ENCODE results near the gene MAST4.
"Not testable (repeated sequence)": the region's sequence is repeated elsewhere in the genome, so short reads cannot be mapped to it uniquely, and the experiment has no call there.

Gene MAST4

GRCh38 chr5:66652818-66653217, 56.6 kb downstream of the MAST4 start:
- no peak for DNase-seq

DNA sequence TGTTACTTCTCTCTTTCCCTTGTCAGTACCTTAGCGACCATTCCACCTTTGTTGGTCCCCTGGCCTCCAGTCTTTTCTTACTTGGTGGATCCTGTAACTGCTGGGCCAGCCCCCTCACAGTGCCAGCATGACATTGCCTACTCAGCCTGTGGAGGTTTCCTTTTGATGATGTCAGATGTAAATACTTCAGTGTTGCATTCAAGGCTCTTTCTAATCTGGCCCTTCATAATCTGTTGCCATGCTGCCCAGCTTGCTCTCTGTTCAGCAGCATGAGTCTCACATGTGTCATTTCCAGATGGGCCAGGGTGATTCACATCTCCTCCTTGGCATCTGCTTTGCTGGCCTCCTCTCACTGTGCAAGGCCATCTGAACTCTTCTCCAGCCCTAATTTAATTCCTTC, 57.1 kb downstream of the MAST4 start:
- no peak for DNase-seq

- no peak for DNase-seq
Observed at GRCh38 chr5:66655395-66656324, 59.5 kb downstream of the MAST4 start.

DNA sequence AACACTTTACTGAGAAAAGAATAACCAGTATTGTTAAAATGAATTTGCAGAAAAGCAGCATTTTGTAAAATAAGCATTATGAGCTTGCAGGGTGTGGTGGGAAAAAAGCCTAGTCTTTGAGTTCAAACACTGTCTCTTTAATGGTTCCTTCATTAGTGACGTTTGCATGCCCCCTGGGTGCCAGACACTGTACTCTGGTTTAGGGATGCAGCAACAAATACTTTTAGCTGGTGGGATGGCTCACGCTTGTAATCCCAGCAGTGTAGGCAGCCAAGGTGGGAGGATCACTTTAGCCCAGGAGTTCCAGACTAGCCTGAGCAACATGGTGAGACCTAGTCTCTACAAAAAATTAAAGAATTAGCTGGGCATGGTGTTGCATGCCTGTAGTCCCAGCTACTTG, 62.3 kb downstream of the MAST4 start:
- no peak for DNase-seq

GRCh38 chr5:66659780-66660179, 63.6 kb downstream of the MAST4 start:
- DNase-seq, result no peak

DNA sequence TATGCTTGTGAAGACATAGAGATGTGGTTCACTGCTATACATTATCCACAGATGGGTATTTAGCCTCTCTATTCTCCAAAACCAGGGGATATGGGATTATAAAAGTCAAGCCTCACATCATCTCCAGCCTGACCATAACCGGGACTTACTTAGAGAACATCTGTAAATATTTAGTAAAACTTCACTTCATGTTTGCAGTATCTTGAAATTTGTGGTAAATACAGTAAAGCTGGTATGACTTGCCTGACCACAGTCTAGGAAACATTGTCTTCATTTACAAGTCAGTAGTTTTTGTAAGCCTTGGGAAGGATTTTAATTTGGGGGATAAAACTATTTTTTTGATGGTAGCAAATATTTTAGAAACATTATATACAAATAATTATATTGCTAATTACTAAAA, 64.2 kb downstream of the MAST4 start:
- no peak for DNase-seq

GRCh38 chr5:66661149-66661548, 65.0 kb downstream of the MAST4 start:
- no peak for DNase-seq

DNA sequence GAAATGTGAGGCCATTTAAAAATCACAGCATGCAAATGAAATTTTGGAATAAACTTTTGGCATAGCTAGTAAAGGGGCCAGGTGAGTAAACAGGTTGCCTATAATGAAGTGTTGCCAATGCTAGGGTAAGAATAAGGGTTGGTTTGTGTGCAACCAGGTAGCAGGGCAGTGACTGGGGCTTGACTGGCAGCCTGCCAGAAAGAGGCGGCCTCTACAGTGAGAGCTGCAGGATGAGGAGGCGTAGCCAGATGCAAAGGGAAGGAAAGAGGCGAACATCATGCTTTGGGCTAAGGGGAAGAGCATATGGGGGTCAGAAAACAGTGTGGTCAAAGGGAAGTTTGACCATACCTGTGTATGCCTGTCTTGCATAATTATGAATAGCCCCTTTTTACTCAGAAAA, 70.6 kb downstream of the MAST4 start:
- no peak for DNase-seq

- DNase-seq, result no peak
Observed at GRCh38 chr5:66669086-66669861, 73.1 kb downstream of the MAST4 start.

DNA sequence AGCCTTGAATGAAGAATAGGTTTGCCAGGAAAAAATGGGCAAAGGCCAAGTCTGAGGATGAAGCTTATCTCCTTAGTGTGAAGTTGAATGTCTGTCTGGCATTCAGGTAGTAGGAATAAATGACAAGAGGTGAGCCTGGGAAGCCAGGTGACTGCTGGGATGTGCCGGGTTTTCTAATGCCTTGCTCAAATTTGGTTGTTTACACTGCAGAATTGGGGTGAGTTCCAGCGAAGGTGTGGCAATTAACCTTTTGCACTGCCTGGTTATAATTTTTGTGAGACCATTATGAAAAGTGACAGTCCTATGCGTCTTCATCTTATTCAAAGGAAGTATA, 73.6 kb downstream of the MAST4 start:
- no peak for DNase-seq

DNA sequence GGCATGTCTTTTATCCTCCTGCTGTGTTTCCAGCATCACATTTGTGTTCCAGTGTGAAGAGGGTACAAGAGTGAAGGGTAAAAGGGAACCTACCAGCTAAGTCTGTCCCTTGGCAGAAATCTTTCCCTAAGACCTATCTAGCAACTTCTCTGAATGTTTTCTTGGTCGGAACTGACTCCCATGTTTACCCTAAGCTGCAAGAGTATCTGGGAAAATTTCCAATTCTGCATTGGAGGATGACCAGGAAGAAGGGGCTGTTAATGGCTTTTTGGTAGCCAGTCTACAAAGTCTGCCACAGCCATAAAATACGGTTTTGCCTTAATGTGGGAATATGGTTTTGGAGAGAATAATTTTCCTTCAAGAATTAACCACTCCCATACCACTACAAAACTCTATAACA, 75.1 kb downstream of the MAST4 start:
- DNase-seq, result no peak

DNA sequence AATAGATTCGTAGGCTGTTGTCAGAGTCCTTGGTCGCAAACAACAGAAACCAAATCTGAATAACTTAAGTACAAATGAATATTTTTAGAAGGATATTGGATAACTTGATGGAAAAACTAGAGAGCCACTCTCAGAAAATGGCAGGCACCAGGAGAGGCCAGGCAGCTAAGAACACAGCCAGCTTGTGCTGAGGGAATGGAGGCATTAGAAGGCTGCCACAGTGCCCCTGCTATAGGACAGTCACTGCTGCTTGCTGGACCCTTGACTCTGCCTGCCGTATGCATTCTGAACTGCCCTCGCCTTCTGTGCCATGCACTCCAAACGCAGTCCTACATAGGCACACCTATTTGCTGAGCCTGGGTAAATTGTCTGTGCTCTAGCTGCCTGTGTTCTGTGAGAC, 78.6 kb downstream of the MAST4 start:
- no peak for DNase-seq

GRCh38 chr5:66675406-66675805, 79.2 kb downstream of the MAST4 start:
- no peak for DNase-seq

- no peak for DNase-seq
Observed at GRCh38 chr5:66680221-66680620, 84.0 kb downstream of the MAST4 start.

DNA sequence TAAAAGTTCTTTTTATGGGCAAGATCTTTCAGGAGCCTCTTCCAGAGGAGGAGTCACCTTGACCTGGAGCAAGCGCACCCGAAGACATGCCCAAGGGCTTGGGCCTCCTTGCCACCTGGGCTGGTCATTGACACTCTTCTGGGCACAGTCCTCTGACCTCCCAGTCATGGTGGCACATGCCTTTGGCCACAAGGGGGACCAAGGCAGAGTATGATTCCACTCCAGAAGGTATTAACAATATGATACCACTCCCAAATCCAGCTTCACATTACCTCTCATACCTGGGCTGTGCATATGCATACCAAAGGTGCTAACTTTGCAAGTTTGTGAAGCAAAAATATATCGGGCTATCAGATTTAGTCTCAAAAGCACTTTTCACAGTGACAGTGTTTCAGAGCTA, 84.6 kb downstream of the MAST4 start:
- DNase-seq, result no peak

- DNase-seq, result no peak
Observed at GRCh38 chr5:66684663-66685062, 88.5 kb downstream of the MAST4 start.

DNA sequence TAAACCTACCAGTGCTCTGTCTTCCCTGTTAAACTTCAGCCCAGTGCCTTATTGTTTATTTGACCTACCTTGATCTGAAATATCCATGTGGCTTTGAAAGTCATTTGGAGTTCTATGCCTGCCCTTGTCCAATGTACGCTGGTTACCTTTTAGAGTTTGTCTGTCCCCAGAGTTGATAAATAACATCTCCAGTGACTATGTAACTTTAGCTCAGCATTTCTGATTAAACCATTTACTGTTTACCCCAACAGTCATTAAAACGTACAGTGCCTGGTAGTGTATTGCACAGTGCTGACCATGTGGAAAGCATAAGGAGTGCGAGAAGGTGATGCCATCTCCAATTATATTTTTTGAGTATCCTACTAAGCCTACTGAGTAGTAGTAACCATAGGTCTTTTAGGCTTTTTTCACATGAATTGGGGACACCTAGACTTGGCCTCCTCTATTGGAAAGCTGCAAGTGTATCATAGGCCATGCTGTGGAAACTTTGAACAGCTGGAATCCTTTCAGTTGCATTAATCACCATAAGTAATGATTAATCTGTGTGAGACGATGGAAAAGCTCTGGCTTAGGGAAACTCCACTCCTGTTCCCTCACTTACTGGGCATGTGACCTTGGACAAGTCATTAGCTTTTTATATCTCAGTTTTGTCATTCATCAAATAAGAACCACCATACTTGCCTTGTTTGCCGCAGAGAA, 93.5 kb downstream of the MAST4 start:
- no peak for DNase-seq

- DNase-seq, result no peak
Observed at GRCh38 chr5:66694036-66694435, 97.8 kb downstream of the MAST4 start.

DNA sequence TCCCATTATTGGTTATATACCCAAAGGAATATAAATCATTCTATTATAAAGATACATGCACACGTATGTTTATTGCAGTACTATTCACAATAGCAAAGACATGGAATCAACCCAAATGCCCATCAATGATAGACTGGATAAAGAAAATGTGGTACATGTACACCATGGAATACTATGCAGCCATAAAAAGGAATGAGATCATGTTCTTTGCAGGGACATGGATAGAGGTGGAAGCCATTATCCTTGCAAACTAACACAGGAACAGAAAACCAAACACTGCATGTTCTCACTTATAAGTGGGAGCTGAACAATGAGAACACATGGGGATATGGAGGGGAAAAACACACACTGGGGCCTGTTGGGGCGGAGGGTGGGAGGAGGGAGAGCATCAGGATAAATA, 99.6 kb downstream of the MAST4 start:
- DNase-seq, result not testable (repeated sequence)

DNA sequence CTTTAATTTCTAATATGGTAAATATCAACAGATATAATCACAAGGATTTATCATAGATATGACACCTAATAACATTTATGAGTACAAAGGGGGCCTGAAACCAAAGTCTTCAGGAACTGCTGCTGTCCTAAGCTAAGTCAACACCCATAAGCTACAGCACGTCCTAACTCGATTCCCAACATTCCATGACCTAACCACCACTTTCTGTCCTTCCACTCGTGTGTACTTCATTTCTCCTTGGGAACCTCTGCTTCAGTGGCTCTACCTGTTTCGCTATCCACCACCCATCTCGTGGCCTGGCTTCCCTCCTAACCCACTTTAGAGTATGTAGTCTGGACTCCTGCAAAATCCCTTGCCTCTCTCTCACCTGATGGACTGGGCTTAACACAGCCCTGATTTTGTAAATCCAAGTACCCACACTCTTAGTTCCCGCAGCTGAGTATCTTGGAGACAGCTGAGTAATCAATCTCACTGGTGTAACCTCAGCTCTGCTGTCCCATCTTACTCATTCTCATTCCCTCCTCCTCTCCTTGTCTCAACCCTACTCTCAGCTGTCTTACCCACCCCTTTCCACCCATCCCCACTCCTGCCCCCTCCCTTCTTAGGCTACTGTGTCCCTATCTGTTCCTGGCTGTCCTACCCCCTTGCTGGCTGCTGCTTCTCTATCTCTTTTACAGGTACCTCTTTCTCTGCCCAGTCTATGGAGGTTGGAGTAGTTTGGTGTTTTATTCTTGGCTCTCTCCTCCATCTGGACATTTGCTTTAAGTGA, 101.8 kb downstream of the MAST4 start:
- no peak for DNase-seq

DNA sequence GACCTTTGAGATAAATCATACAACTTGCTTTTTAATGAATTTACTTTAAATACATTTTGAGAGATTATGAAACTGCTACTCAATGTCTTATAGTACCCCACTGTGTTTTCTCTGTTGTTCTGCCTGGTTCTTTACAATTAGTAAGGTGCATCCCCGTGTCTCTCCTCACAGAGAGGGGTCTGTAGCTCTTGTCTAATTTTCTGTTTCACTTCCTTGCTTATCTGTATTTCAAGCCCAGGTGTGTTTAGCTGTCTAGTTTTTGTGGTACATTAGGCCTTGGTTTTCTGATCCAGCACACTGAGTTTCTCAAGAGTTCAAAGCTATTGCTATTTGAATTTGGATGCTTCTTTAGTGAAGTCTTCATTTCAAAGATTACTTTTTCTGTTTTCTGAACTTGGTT, 105.1 kb downstream of the MAST4 start:
- DNase-seq, result no peak

GRCh38 chr5:66702426-66702825, 106.2 kb downstream of the MAST4 start:
- no peak for DNase-seq

Data from AML-193 (cell line).